Measurements from ENCODE around the gene SWSAP1.

The SWSAP1 gene

DNA sequence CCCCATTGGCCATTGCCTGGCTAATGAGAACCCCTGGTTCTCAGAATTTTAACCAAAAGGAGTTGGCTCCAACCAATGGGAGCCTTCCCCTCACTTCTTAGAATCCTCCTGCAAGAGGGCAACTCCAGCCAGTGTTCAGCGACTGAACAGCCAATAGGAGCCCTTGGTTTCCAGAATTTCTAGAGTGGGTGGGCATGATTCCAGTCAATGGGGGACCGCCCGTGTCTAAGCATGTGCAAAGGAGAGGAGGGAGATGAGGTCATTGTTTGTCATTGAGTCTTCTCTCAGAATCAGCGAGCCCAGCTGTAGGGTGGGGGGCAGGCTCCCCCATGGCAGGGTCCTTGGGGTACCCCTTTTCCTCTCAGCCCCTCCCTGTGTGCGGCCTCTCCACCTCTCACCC, 9.5 kb upstream of the SWSAP1 start:
- no peak overlapping the region for H3K4me3 ChIP-seq (ENCODE audit: low read depth in 1 of 2, low read length in 2 of 2)
- H3K9ac ChIP-seq (ENCODE audit: low read depth in 1 of 2, low read length in 2 of 2), result no peak overlapping the region
- H3K9me3 ChIP-seq (ENCODE audit: control insufficient read depth in 1 of 2, low read length in 2 of 2), result no peaks in the 10 kb centered on the region
- H3K36me3 ChIP-seq (ENCODE audit: control insufficient read depth in 1 of 2, insufficient read depth in 2 of 2, low read length in 2 of 2), result peaks cover 0 to 9% of the 10 kb centered on the region in 2 donors
- H3K27ac ChIP-seq (ENCODE audit: low read depth, low read length), result no peak overlapping the region
- peaks cover 11 to 13% of the 10 kb centered on the region in 2 donors for H3K4me1 ChIP-seq (ENCODE audit: control insufficient read depth in 1 of 2, insufficient read depth in 2 of 2, low read length in 2 of 2)
- H3K27me3 ChIP-seq (ENCODE audit: control insufficient read depth in 1 of 2, insufficient read depth in 2 of 2, low read length in 2 of 2), result no peaks in the 10 kb centered on the region

DNA sequence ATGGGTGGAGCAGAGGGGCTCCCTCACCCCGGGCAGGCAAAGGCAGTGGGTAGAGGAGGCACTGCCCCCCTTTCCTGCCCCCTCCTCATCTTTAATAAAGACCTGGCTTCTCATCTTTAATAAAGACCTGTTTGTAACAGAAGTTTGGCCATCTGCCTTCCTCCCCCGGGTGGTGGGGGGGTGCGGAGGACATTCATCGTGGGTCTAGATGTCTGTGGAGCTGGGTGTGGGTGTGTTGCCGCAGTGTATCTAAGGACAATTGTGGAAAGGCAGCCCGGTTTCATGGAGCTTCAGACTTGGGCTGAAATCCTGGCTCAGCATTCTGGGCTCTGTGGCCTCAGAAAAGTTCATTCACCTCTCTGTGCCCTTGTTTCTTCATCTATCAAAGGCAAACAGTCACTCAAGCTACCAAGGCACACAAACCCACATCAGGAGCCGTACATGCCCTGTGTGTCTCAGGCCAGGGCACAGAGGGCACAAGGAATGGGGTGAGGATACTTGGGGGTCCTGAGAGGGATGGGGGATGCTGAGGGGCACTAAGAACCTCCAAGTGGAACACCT, 8.8 kb upstream of the SWSAP1 start:
- Histone ChIP-seq H3K27me3 (ENCODE audit: control insufficient read depth in 1 of 2, insufficient read depth in 2 of 2, low read length in 2 of 2) (no peaks in the 10 kb centered on the region), H3K27ac (ENCODE audit: low read depth, low read length) (no peak overlapping the region), H3K4me1 (ENCODE audit: control insufficient read depth in 1 of 2, insufficient read depth in 2 of 2, low read length in 2 of 2) (peaks cover 11 to 13% of the 10 kb centered on the region in 2 donors), H3K9ac (ENCODE audit: low read depth in 1 of 2, low read length in 2 of 2) (no peak overlapping the region), H3K4me3 (ENCODE audit: low read depth in 1 of 2, low read length in 2 of 2) (no peak overlapping the region), H3K9me3 (ENCODE audit: control insufficient read depth in 1 of 2, low read length in 2 of 2) (no peaks in the 10 kb centered on the region), H3K36me3 (ENCODE audit: control insufficient read depth in 1 of 2, insufficient read depth in 2 of 2, low read length in 2 of 2) (peaks cover 0 to 9% of the 10 kb centered on the region in 2 donors)

DNA sequence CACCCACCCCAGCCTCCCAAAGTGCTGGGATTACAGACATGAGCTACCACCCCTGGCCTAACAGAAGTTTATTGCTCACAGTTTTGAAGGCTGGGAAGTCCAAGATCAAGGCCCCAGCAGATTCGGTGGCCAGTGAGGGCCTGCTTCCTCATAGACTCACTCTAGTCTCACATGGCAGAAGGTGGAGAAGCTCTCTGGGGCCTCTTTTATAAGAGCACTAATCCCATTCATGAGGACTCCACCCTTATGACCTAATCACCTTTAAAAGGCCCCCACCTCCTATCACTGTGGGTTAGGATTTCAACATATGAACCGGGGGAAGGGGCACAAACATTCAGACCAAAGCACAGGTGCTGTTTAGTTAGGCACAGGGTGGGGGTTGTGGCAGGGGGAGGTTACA, 6.9 kb upstream of the SWSAP1 start:
- H3K36me3 ChIP-seq (ENCODE audit: control insufficient read depth in 1 of 2, insufficient read depth in 2 of 2, low read length in 2 of 2), result peaks cover 0 to 6% of the 10 kb centered on the region in 2 donors
- H3K9me3 ChIP-seq (ENCODE audit: control insufficient read depth in 1 of 2, low read length in 2 of 2), result no peaks in the 10 kb centered on the region

DNA sequence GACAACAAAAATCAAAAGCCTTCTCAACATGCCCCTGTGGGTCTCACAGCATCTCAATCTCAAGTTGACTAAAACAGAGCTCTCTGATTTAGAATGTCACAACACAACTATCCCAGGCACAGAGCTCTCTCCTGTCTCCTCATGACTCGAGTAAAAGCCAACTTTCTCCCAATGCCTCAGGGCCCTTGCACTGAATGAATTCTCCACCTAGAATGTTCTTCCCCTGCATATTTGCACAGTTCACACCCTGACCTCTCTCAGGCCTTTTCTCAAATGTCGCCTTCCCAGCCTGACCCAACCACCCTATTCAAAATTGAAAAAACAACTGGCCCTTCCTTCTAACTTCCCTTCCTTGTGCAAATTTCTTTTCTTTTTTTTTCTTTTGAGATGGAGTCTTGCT, 3.7 kb upstream of the SWSAP1 start:
- Histone ChIP-seq H3K9me3 (ENCODE audit: control insufficient read depth in 1 of 2, low read length in 2 of 2) (no peaks in the 10 kb centered on the region), H3K27me3 (ENCODE audit: control insufficient read depth in 1 of 2, insufficient read depth in 2 of 2, low read length in 2 of 2) (no peaks in the 10 kb centered on the region), H3K4me3 (ENCODE audit: low read depth in 1 of 2, low read length in 2 of 2) (no peak overlapping the region), H3K36me3 (ENCODE audit: control insufficient read depth in 1 of 2, insufficient read depth in 2 of 2, low read length in 2 of 2) (peaks cover 0 to 3% of the 10 kb centered on the region in 2 donors), H3K9ac (ENCODE audit: low read depth in 1 of 2, low read length in 2 of 2) (no peak overlapping the region), H3K4me1 (ENCODE audit: control insufficient read depth in 1 of 2, insufficient read depth in 2 of 2, low read length in 2 of 2) (peaks cover 10 to 14% of the 10 kb centered on the region in 2 donors), H3K27ac (ENCODE audit: low read depth, low read length) (no peak overlapping the region)

More for the DNA sequence above, 6.9 kb upstream of the SWSAP1 start:
- no peak overlapping the region for H3K4me3 ChIP-seq (ENCODE audit: low read depth in 1 of 2, low read length in 2 of 2)
- no peak overlapping the region for H3K9ac ChIP-seq (ENCODE audit: low read depth in 1 of 2, low read length in 2 of 2)
- H3K27ac ChIP-seq (ENCODE audit: low read depth, low read length), result no peak overlapping the region
- H3K27me3 ChIP-seq (ENCODE audit: control insufficient read depth in 1 of 2, insufficient read depth in 2 of 2, low read length in 2 of 2), result no peaks in the 10 kb centered on the region
- H3K4me1 ChIP-seq (ENCODE audit: control insufficient read depth in 1 of 2, insufficient read depth in 2 of 2, low read length in 2 of 2), result no peaks in the 10 kb centered on the region

DNA sequence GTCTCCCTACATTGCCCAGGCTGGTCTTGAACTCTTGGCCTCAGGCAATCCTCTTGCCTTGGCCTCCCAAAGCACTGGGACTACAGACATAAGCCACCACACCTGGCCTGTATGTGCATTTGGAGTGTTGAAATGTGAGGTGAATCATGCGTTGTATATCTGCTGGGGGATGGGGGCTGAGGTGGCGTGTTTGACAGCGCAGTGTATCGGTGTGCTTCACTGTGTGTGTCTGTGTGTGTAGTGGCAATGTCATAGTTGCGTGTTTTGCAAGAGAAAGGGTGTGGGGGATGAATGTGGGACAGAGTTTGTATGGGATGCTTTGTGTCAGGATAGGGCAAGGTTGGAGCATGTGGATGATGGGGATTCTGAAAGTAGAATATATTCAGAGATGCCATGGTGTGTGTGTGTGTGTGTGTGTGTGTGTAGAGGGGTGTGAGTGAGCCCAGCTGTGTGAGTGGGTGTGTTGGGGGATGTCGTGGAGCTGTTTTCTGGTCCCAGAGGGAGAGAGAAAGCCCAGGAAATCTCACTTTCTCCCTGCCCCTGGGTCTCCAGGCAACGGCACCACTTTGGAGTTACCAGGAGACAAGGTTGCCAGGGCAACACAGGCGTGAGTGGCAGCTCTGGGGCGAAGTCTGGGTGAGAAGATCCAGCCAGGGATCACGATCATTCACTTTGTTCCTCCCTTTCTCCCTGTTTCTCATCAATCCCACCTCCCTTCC, 1.1 kb upstream of the SWSAP1 start:
- no peaks in the 10 kb centered on the region for H3K9me3 ChIP-seq (ENCODE audit: control insufficient read depth in 1 of 2, low read length in 2 of 2)
- H3K27me3 ChIP-seq (ENCODE audit: control insufficient read depth in 1 of 2, insufficient read depth in 2 of 2, low read length in 2 of 2), result no peaks in the 10 kb centered on the region
- H3K9ac ChIP-seq (ENCODE audit: low read depth in 1 of 2, low read length in 2 of 2), result peak overlapping the region; percentile 51 to 79
- H3K4me3 ChIP-seq (ENCODE audit: low read depth in 1 of 2, low read length in 2 of 2), result peak overlapping the region; percentile 65 to 75
- no peak overlapping the region for H3K27ac ChIP-seq (ENCODE audit: low read depth, low read length)
- no peaks in the 10 kb centered on the region for H3K36me3 ChIP-seq (ENCODE audit: control insufficient read depth in 1 of 2, insufficient read depth in 2 of 2, low read length in 2 of 2)
- H3K4me1 ChIP-seq (ENCODE audit: control insufficient read depth in 1 of 2, insufficient read depth in 2 of 2, low read length in 2 of 2), result peaks cover 12 to 20% of the 10 kb centered on the region in 2 donors

DNA sequence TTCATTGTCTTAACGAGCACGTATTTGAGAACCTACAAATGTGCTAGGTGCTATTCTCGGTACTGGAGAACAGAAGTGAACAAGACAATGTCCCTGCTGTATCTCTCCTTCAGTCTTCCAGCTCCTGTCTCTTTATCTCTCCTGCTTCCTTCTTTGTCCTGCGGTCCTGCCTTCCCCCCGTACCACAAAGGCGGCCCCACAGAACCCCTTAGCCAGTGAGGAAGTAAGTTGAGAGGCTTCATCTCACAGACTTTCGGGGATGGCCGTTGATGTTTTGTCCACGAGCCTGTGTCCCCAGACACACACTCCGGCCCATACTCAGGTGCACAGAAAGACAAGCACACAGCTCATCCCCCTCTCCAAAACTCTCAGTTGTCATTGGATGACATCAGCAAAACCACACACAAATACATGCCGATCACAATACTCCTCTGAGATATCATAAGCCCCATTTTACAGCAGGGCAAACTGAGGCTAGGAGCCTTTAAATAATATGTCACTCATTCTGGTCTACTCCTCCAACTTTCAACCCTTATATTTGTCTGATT, 507 bp upstream of the SWSAP1 start:
- Histone ChIP-seq H3K9ac (ENCODE audit: low read depth in 1 of 2, low read length in 2 of 2) (peak overlapping the region; percentile 51 to 79), H3K27ac (ENCODE audit: low read depth, low read length) (no peak overlapping the region), H3K4me1 (ENCODE audit: control insufficient read depth in 1 of 2, insufficient read depth in 2 of 2, low read length in 2 of 2) (peaks cover 12 to 20% of the 10 kb centered on the region in 2 donors), H3K9me3 (ENCODE audit: control insufficient read depth in 1 of 2, low read length in 2 of 2) (no peaks in the 10 kb centered on the region), H3K4me3 (ENCODE audit: low read depth in 1 of 2, low read length in 2 of 2) (peak overlapping the region; percentile 65 to 75), H3K36me3 (ENCODE audit: control insufficient read depth in 1 of 2, insufficient read depth in 2 of 2, low read length in 2 of 2) (no peaks in the 10 kb centered on the region), H3K27me3 (ENCODE audit: control insufficient read depth in 1 of 2, insufficient read depth in 2 of 2, low read length in 2 of 2) (no peaks in the 10 kb centered on the region)

DNA sequence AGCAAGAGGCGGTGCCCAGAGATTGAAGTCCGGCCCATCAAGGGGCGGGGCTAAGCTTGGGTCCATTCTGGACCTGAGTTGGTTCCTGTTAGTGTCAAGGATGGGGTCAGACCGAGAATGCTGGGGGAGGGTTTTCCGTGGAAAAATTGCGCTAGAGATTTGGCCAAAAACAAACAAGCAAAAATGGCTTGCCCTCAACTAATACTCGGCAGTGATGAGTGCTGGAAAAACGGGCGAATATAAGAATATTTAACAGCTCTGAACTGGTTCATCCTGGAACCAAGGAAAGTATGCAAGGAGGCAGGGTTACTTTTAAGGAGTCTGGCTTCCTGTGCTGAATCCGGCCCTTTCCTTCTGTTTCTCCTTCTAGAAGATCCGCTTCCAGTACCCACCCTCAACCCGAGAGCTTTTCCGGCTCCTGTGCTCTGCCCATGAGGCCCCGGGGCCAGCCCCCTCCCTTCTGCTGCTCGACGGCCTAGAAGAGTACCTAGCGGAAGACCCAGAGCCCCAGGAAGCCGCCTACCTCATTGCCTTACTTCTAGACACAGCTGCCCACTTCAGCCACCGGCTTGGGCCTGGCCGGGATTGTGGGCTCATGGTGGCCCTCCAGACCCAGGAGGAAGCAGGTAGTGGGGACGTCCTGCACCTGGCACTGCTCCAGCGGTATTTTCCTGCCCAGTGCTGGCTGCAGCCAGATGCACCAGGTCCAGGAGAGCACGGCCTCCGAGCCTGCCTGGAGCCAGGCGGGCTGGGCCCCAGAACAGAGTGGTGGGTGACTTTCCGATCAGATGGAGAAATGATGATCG, 880 bp downstream of the SWSAP1 start:
- Histone ChIP-seq H3K4me1 (ENCODE audit: control insufficient read depth in 1 of 2, insufficient read depth in 2 of 2, low read length in 2 of 2) (peaks cover 14 to 23% of the 10 kb centered on the region in 2 donors), H3K27ac (ENCODE audit: low read depth, low read length) (peak overlapping the region; percentile 82), H3K9ac (ENCODE audit: low read depth in 1 of 2, low read length in 2 of 2) (peak overlapping the region; percentile 73 to 78), H3K4me3 (ENCODE audit: low read depth in 1 of 2, low read length in 2 of 2) (peak overlapping the region; percentile 74 to 80), H3K36me3 (ENCODE audit: control insufficient read depth in 1 of 2, insufficient read depth in 2 of 2, low read length in 2 of 2) (no peaks in the 10 kb centered on the region), H3K27me3 (ENCODE audit: control insufficient read depth in 1 of 2, insufficient read depth in 2 of 2, low read length in 2 of 2) (no peaks in the 10 kb centered on the region), H3K9me3 (ENCODE audit: control insufficient read depth in 1 of 2, low read length in 2 of 2) (no peaks in the 10 kb centered on the region)

DNA sequence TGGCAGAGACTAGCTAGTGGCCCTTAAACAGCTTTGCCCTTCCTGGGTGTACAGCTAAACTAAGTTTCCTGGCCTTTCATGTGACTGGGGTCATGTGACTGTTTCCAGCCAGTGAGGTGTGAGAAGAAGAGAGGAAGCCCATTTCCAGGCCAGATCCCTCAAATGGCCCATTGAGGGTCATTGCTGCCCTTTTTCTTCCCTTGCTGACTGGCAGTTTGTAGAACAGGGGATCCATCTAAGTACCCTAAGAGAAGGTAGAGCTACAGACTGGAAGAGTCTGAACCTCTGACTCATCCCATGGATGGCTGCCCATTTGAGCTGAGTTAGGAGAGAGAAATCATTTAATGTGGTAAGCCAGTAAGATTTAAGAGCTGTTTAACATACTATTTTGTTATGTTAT, 2.8 kb downstream of the SWSAP1 start:
- Histone ChIP-seq H3K9me3 (ENCODE audit: control insufficient read depth in 1 of 2, low read length in 2 of 2) (no peaks in the 10 kb centered on the region), H3K27me3 (ENCODE audit: control insufficient read depth in 1 of 2, insufficient read depth in 2 of 2, low read length in 2 of 2) (no peaks in the 10 kb centered on the region), H3K36me3 (ENCODE audit: control insufficient read depth in 1 of 2, insufficient read depth in 2 of 2, low read length in 2 of 2) (no peaks in the 10 kb centered on the region), H3K4me3 (ENCODE audit: low read depth in 1 of 2, low read length in 2 of 2) (no peak overlapping the region), H3K27ac (ENCODE audit: low read depth, low read length) (no peak overlapping the region), H3K9ac (ENCODE audit: low read depth in 1 of 2, low read length in 2 of 2) (no peak overlapping the region), H3K4me1 (ENCODE audit: control insufficient read depth in 1 of 2, insufficient read depth in 2 of 2, low read length in 2 of 2) (peaks cover 24 to 37% of the 10 kb centered on the region in 2 donors)

DNA sequence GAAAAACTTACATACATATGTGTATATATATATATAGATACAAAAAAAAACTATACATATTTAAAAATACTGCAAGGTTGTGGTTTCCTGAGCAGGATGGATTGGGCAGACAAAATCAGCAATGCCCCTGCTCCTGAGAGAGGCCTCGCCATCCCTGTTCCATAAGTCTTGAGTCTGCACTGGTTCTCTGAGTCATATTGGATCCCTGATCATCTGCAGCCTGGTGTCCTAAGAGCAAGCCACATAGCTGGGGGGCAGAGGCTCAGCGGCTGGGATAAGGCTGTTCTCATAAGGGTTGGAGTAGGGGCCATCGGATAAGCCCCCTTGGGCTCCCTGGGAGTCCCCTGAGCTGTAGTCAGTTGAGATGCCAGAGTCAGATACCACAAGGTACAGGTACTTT, 3.3 kb downstream of the SWSAP1 start:
- peaks cover 24 to 39% of the 10 kb centered on the region in 2 donors for H3K4me1 ChIP-seq (ENCODE audit: control insufficient read depth in 1 of 2, insufficient read depth in 2 of 2, low read length in 2 of 2)
- no peak overlapping the region for H3K4me3 ChIP-seq (ENCODE audit: low read depth in 1 of 2, low read length in 2 of 2)
- no peak overlapping the region for H3K27ac ChIP-seq (ENCODE audit: low read depth, low read length)
- H3K9ac ChIP-seq (ENCODE audit: low read depth in 1 of 2, low read length in 2 of 2), result no peak overlapping the region
- H3K27me3 ChIP-seq (ENCODE audit: control insufficient read depth in 1 of 2, insufficient read depth in 2 of 2, low read length in 2 of 2), result no peaks in the 10 kb centered on the region
- H3K9me3 ChIP-seq (ENCODE audit: control insufficient read depth in 1 of 2, low read length in 2 of 2), result no peaks in the 10 kb centered on the region
- H3K36me3 ChIP-seq (ENCODE audit: control insufficient read depth in 1 of 2, insufficient read depth in 2 of 2, low read length in 2 of 2), result no peaks in the 10 kb centered on the region

All from duodenal mucosa (tissue), 2 donors.